ENCODE results near the gene PNPLA5. TPM values are rescaled to one million over a fixed set of nuclear protein-coding genes. Genes with fewer than 3 reads are reported as not detected.
"Not testable (repeated sequence)": the region's sequence is repeated elsewhere in the genome, so short reads cannot be mapped to it uniquely, and the experiment has no call there.

The PNPLA5 gene
- total RNA-seq, 2 experiments from 2014 or later = 0.15 TPM; not detected in 1

GRCh38 chr22:43869799-43870198 lies 22.0 kb downstream of the PNPLA5 start:
- ChIA-PET CTCF (ENCODE audit: unreplicated experiment) (no interaction called here), POLR2A (no interaction called here)
- no peak overlapping the region for H3K4me3 ChIP-seq (ENCODE audit: low read depth, low read length, poor library complexity, severe bottlenecking)
- H4K20me1 ChIP-seq (ENCODE audit: insufficient read depth, low read length) = no peaks in the 10 kb centered on the region
- no peaks in the 10 kb centered on the region for H3K4me1 ChIP-seq (ENCODE audit: insufficient read depth, low read length, poor library complexity, severe bottlenecking)
- no peaks in the 10 kb centered on the region for H3K9me3 ChIP-seq (ENCODE audit: low read length)
- H2AFZ ChIP-seq (ENCODE audit: low read length) = no peak overlapping the region
- no peak overlapping the region for H3K27ac ChIP-seq (ENCODE audit: low read depth, low read length, poor library complexity, severe bottlenecking)
- BruUV-seq (replicated peaks) = no TSS peak
- TF ChIP-seq EZH2phosphoT487 (IDR thresholded peaks at IDR 0.05; ENCODE audit: borderline replicate concordance, low read depth, low read length) = no peak
- TF ChIP-seq, protein P1, sequence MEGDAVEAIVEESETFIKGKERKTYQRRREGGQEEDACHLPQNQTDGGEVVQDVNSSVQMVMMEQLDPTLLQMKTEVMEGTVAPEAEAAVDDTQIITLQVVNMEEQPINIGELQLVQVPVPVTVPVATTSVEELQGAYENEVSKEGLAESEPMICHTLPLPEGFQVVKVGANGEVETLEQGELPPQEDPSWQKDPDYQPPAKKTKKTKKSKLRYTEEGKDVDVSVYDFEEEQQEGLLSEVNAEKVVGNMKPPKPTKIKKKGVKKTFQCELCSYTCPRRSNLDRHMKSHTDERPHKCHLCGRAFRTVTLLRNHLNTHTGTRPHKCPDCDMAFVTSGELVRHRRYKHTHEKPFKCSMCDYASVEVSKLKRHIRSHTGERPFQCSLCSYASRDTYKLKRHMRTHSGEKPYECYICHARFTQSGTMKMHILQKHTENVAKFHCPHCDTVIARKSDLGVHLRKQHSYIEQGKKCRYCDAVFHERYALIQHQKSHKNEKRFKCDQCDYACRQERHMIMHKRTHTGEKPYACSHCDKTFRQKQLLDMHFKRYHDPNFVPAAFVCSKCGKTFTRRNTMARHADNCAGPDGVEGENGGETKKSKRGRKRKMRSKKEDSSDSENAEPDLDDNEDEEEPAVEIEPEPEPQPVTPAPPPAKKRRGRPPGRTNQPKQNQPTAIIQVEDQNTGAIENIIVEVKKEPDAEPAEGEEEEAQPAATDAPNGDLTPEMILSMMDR (conservative IDR thresholded peaks at IDR 0.05; ENCODE audit: low read length) = no peak
- no peak for DNase-seq (ENCODE audit: low spot score)
- no peak overlapping the region for H3K4me2 ChIP-seq (ENCODE audit: low read length)
- no peaks in the 10 kb centered on the region for H3K79me2 ChIP-seq (ENCODE audit: insufficient read depth, low read depth, low read length)
- H3K9me2 ChIP-seq (ENCODE audit: insufficient read depth, low read length) = no peaks in the 10 kb centered on the region
- H3K36me3 ChIP-seq (ENCODE audit: insufficient read depth, low read length) = no peaks in the 10 kb centered on the region
- intact Hi-C loops (cut with micrococcal nuclease; ENCODE audit: unreplicated experiment) = no loop called here

DNA sequence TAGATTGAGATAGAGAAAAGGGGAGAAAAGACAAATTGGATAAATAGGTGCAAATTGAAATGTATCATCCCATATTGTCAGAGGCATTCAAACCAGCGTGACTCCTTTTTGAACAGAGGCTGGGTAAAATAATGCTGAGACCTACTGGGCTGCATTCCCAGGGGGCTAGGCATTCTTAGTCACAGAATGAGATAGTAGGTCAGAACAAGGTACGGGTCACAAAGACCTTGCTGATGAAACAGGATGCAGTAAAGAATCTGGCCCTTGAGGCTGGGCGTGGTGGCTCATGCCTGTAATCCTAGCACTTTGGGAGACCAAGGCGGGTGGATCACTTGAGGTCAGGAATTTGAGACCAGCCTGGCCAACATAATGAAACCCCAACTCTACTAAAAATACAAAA lies 22.8 kb downstream of the PNPLA5 start:
- intact Hi-C loops (cut with micrococcal nuclease; ENCODE audit: unreplicated experiment); POLR2A ChIA-PET; H3K9me2 ChIP-seq (ENCODE audit: insufficient read depth, low read length); CTCF ChIA-PET (ENCODE audit: unreplicated experiment); H2AFZ ChIP-seq (ENCODE audit: low read length); H3K27ac ChIP-seq (ENCODE audit: low read depth, low read length, poor library complexity, severe bottlenecking); H3K36me3 ChIP-seq (ENCODE audit: insufficient read depth, low read length); H3K4me1 ChIP-seq (ENCODE audit: insufficient read depth, low read length, poor library complexity, severe bottlenecking); BruUV-seq (replicated peaks); H3K9me3 ChIP-seq (ENCODE audit: low read length); H3K4me2 ChIP-seq (ENCODE audit: low read length); DNase-seq (ENCODE audit: low spot score); H4K20me1 ChIP-seq (ENCODE audit: insufficient read depth, low read length); H3K4me3 ChIP-seq (ENCODE audit: low read depth, low read length, poor library complexity, severe bottlenecking); H3K79me2 ChIP-seq (ENCODE audit: insufficient read depth, low read depth, low read length): not testable (repeated sequence)

- Histone ChIP-seq H3K4me3 (ENCODE audit: low read depth, low read length, poor library complexity, severe bottlenecking) (no peak overlapping the region), H4K20me1 (ENCODE audit: insufficient read depth, low read length) (no peaks in the 10 kb centered on the region), H3K4me2 (ENCODE audit: low read length) (no peak overlapping the region), H3K9me3 (ENCODE audit: low read length) (no peaks in the 10 kb centered on the region), H3K79me2 (ENCODE audit: insufficient read depth, low read depth, low read length) (no peaks in the 10 kb centered on the region), H3K4me1 (ENCODE audit: insufficient read depth, low read length, poor library complexity, severe bottlenecking) (no peaks in the 10 kb centered on the region), H2AFZ (ENCODE audit: low read length) (no peak overlapping the region), H3K36me3 (ENCODE audit: insufficient read depth, low read length) (no peaks in the 10 kb centered on the region), H3K9me2 (ENCODE audit: insufficient read depth, low read length) (no peaks in the 10 kb centered on the region), H3K27ac (ENCODE audit: low read depth, low read length, poor library complexity, severe bottlenecking) (no peak overlapping the region)
- TF ChIP-seq EZH2phosphoT487 (IDR thresholded peaks at IDR 0.05; ENCODE audit: borderline replicate concordance, low read depth, low read length) = no peak
- TF ChIP-seq, protein P1 (conservative IDR thresholded peaks at IDR 0.05; ENCODE audit: low read length) = no peak
- DNase-seq (ENCODE audit: low spot score) = peak; percentile 36
- ChIA-PET POLR2A (no interaction called here), CTCF (ENCODE audit: unreplicated experiment) (no interaction called here)
- intact Hi-C loops (cut with micrococcal nuclease; ENCODE audit: unreplicated experiment) = no loop called here
- no TSS peak for BruUV-seq (replicated peaks)
These were observed 23.8 kb downstream of the PNPLA5 start for GRCh38 chr22:43867839-43868635.

All from OCI-LY7 (cell line).